Panc1 (cell line): Measurements from ENCODE around the gene NCLN. TPM values are rescaled to one million over a fixed set of nuclear protein-coding genes. Genes with fewer than 3 reads are reported as not detected.
A peak's percentile ranks its signal among the peaks of the same experiment; 100 is the strongest.

Experiments used
- ATAC-seq: fragments of 200-7000 bp; cut with Tn5 transposase; 2 replicates; pipeline ENCODE4 v1.9.1; 2020; ENCODE audit warnings: mild to moderate bottlenecking, moderate library complexity
- BruUV-seq: library from RNA; stranded (reverse); fragments of 400-500 nt; replicated peaks from 2 replicates; lab custom pipeline; 2021; lab: Mats Ljungman, UMichigan
- CTCF ChIA-PET: fragments of 300-600 bp; sonication (Branson Sonifier 250); formaldehyde crosslinking; loops from one replicate; lab custom pipeline; 2022; ENCODE audit warnings: antibody characterized with exemption; lab: Charles Lee
- POLR2A ChIA-PET: fragments of 300-600 bp; sonication (Branson Sonifier 250); formaldehyde crosslinking; loops from one replicate; lab custom pipeline; 2022; ENCODE audit warnings: antibody characterized with exemption; lab: Charles Lee
- DNase-seq: peaks from one replicate; pipeline ENCODE4 v3.0.0-alpha.2; 2010; ENCODE audit warnings: low read depth, low spot score
- H3K27ac ChIP-seq: 2 replicates; pipeline ENCODE4 v1.5.1; 2011; ENCODE audit warnings: mild to moderate bottlenecking, low read length, inconsistent platforms
- H3K27me3 ChIP-seq: fragments of 200-500 bp; sonication (Bioruptor generic); 2 replicates; pipeline ENCODE4 v1.6.0; 2014; ENCODE audit warnings: low read length, inconsistent platforms; ENCODE audit not compliant: control insufficient read depth, insufficient read depth
- H3K36me3 ChIP-seq: fragments of 200-500 bp; sonication (Bioruptor generic); 2 replicates; pipeline ENCODE4 v1.5.1; 2014; ENCODE audit warnings: inconsistent platforms, mild to moderate bottlenecking, low read length, moderate library complexity; ENCODE audit not compliant: control insufficient read depth, insufficient read depth
- H3K4me1 ChIP-seq: 2 replicates; pipeline ENCODE4 v1.5.1; 2011; ENCODE audit warnings: inconsistent platforms, mild to moderate bottlenecking, low read length, moderate library complexity; ENCODE audit not compliant: control insufficient read depth, insufficient read depth
- H3K4me3 ChIP-seq, 2 experiments: 2 replicates each; pipeline ENCODE4 v1.5.1; 2011 to 2012; ENCODE audit warnings: low read depth in 2 of 2, low read length in 2 of 2, mild to moderate bottlenecking in 2 of 2, inconsistent platforms in 1 of 2, moderate library complexity in 1 of 2
- H3K9me3 ChIP-seq: fragments of 200-500 bp; sonication (Bioruptor generic); 2 replicates; pipeline ENCODE4 v1.5.1; 2014; ENCODE audit warnings: low read depth, mild to moderate bottlenecking, inconsistent platforms, low read length, moderate library complexity; ENCODE audit not compliant: control insufficient read depth, insufficient read depth
- CTCF ChIP-seq: fragments of 450-650 bp; IDR thresholded peaks from 2 replicates; pipeline ENCODE4 v1.5.1; 2017; ENCODE audit warnings: mild to moderate bottlenecking
- POLR2AphosphoS5 ChIP-seq: IDR thresholded peaks from 2 replicates; pipeline ENCODE4 v1.6.1; 2012; ENCODE audit warnings: mild to moderate bottlenecking, low read depth, low read length, moderate library complexity
- REST ChIP-seq, 2 experiments: IDR thresholded peaks; 2 replicates each; pipeline ENCODE4 v1.6.1; 2011 to 2012; ENCODE audit warnings: low read depth in 2 of 2, control low read depth in 1 of 2, low read length in 1 of 2, mild to moderate bottlenecking in 1 of 2, moderate library complexity in 1 of 2; ENCODE audit not compliant: insufficient read depth in 1 of 2
- SIN3A ChIP-seq: IDR thresholded peaks from 2 replicates; pipeline ENCODE4 v1.6.1; 2012; ENCODE audit warnings: low read depth, mild to moderate bottlenecking, low read length, moderate library complexity, borderline replicate concordance; ENCODE audit not compliant: insufficient read depth
- TCF7L2 ChIP-seq: IDR thresholded peaks from 2 replicates; pipeline ENCODE4 v1.6.1; 2011; ENCODE audit warnings: mild to moderate bottlenecking, low read depth, low read length, inconsistent platforms
- in situ Hi-C: cut with HindIII; loops from 2 replicates; pipeline ENCODE4 v1.10.0; 2016; ENCODE audit warnings: low sequenced_read_pairs, low pct_unique_long_range_greater_than_20kb
- intact Hi-C: fragments of 100-400 bp; cut with micrococcal nuclease; formaldehyde crosslinking; loops from one replicate; pipeline ENCODE4 v1.10.0; 2022; ENCODE audit not compliant: unreplicated experiment
- total RNA-seq: library from RNA; stranded (reverse); gene quantifications from one replicate; pipeline ENCODE4 v1.2.1, GENCODE V29; 2021; ENCODE audit not compliant: unreplicated experiment

The NCLN gene
- total RNA-seq, 1 experiment from 2014 or later, result 132 TPM

- intact Hi-C loops (no loop called here), in situ Hi-C loops (no loop called here)
- BruUV-seq, result no TSS peak
- no peak for TF ChIP-seq POLR2AphosphoS5
- no peak for TF ChIP-seq SIN3A
- TF ChIP-seq REST (IDR thresholded peaks at IDR 0.05; ENCODE audit: insufficient read depth in 1 of 2, low read depth in 2 of 2, low read length in 1 of 2), result no peak
- no peak for TF ChIP-seq CTCF
- TF ChIP-seq TCF7L2, result no peak
- no peaks in the 10 kb centered on the region for H3K4me1 ChIP-seq
- ATAC-seq (no peak), DNase-seq (no peak)
- H3K27ac ChIP-seq, result no peak overlapping the region
- ChIA-PET POLR2A (no interaction called here), CTCF (interaction anchor here (1.2 kb wide), 1 partner anchor 9 kb away, joined by 5 read pairs; no protein-coding TSS in a partner anchor)
- no peaks in the 10 kb centered on the region for H3K9me3 ChIP-seq
- H3K27me3 ChIP-seq, result no peaks in the 10 kb centered on the region
- no peaks in the 10 kb centered on the region for H3K36me3 ChIP-seq
- H3K4me3 ChIP-seq, result no peak overlapping the region
Observed at GRCh38 chr19:3239367-3239766, 53.6 kb downstream of the NCLN start.

- ATAC-seq, result no peak
- intact Hi-C loops, result no loop called here
- H3K27me3 ChIP-seq, result no peaks in the 10 kb centered on the region
Observed at GRCh38 chr19:3243819-3244700, 58.3 kb downstream of the NCLN start.

More at GRCh38 chr19:3243819-3244700, 58.3 kb downstream of the NCLN start:
- POLR2A ChIA-PET, result no interaction called here
- H3K27ac ChIP-seq, result no peak overlapping the region
- BruUV-seq, result no TSS peak
- TF ChIP-seq CTCF, result no peak
- no peak for TF ChIP-seq POLR2AphosphoS5
- TF ChIP-seq REST (IDR thresholded peaks at IDR 0.05; ENCODE audit: insufficient read depth in 1 of 2, low read depth in 2 of 2, low read length in 1 of 2), result peak; percentile 97 to 98
- no peak for TF ChIP-seq SIN3A
- no peak for TF ChIP-seq TCF7L2
- CTCF ChIA-PET, result no interaction called here
- no peak for DNase-seq
- no peaks in the 10 kb centered on the region for H3K36me3 ChIP-seq
- no peaks in the 10 kb centered on the region for H3K4me1 ChIP-seq
- H3K9me3 ChIP-seq, result no peaks in the 10 kb centered on the region
- in situ Hi-C loops, result no loop called here
- H3K4me3 ChIP-seq, result no peak overlapping the region
